Erythroblast (primary cell): ENCODE data around the gene PCDH15.

Experiments used
- DNase-seq, 2 experiments: peaks; one replicate each; lab custom pipeline; 2025; lab: John Stamatoyannopoulos, UW
- GATA1 ChIP-seq: IDR thresholded peaks from 2 replicates; pipeline ENCODE4 v1.6.1; 2011; ENCODE audit warnings: low read depth, mild to moderate bottlenecking, control low read depth, low read length, moderate library complexity
- POLR2A ChIP-seq: IDR thresholded peaks from 2 replicates; pipeline ENCODE4 v1.6.1; 2011; ENCODE audit warnings: mild to moderate bottlenecking, low read length

PCDH15 gene

DNA sequence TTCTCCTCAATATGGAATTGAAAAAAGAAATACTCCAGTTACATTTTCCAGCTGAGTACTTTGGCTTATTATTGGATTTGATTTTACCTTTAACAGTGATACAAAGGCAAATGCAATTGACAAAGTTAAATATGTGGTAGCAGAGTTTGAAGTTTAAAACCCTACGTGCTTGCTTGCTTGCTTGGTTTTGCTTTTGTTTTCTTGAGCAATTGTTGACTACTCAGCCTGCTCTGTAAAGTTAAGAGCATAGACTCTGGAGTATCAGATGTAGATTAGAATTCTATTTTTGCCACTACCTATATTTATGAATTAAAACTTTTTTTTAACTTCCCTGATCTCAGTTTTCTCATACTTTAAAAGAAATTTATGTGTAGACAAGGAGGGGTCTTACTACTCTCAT is 51.4 kb downstream of the PCDH15 start:
- DNase-seq = no peak

GRCh38 chr10:54745436-54745835 is 55.6 kb downstream of the PCDH15 start:
- no peak for DNase-seq
- no peak for TF ChIP-seq GATA1
- no peak for TF ChIP-seq POLR2A

More for the DNA sequence above, 51.4 kb downstream of the PCDH15 start:
- TF ChIP-seq POLR2A (no peak), GATA1 (no peak)

- TF ChIP-seq POLR2A (no peak), GATA1 (no peak)
These were observed 58.6 kb downstream of the PCDH15 start for GRCh38 chr10:54742416-54742815.

DNA sequence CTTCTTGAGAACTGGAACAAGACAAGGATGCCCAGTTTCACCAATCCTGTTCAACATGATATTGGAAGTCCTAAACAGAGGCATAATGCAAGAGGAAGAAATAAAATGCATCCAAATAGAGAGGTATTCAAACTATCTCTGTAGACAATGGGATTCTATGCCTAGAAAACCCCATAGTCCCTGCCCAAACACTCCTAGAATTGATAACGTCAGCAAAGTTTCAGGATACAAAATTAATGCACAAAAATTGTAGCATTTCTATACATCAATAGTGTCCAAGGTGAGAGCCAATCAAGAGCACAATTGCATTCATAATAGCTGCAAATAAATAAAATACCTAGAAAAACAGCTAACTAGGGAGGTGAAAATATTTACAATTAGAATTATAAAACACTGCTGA is 72.5 kb downstream of the PCDH15 start:
- TF ChIP-seq GATA1 (no peak), POLR2A (no peak)
- no peak for DNase-seq

More at GRCh38 chr10:54742416-54742815, 58.6 kb downstream of the PCDH15 start:
- no peak for DNase-seq

- no peak for DNase-seq
- TF ChIP-seq POLR2A (no peak), GATA1 (no peak)
These were observed 79.0 kb downstream of the PCDH15 start for GRCh38 chr10:54722075-54722474.

DNA sequence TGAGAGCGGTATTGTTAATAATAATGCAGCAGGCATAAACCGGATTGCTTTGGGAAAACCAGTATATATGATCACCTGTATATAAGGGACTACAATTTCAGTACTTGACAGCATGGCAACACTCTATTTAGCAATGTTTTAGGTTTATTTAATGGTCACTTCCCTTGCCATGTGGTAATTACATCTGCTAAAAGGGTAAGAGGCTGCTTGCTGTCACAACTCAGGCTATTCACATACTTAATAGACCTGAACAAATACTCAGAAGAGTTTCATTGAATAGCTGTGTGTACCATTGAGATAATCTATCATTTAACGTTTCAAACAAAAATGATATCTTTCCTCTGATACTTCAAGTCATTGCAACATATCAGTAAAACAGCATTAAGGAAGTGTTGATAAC is 90.1 kb downstream of the PCDH15 start:
- TF ChIP-seq POLR2A = no peak
- no peak for TF ChIP-seq GATA1
- DNase-seq = peak in 1 of 2 experiments; percentile 2

- no peak for DNase-seq
- TF ChIP-seq POLR2A = no peak
- no peak for TF ChIP-seq GATA1
These were observed 92.4 kb downstream of the PCDH15 start for GRCh38 chr10:54708591-54708990.

GRCh38 chr10:54708021-54708420 is 93.0 kb downstream of the PCDH15 start:
- no peak for DNase-seq
- TF ChIP-seq GATA1 (no peak), POLR2A (no peak)

GRCh38 chr10:54702583-54703485 is 98.2 kb downstream of the PCDH15 start:
- DNase-seq = no peak
- no peak for TF ChIP-seq GATA1
- no peak for TF ChIP-seq POLR2A

GRCh38 chr10:54691331-54691730 is 109.7 kb downstream of the PCDH15 start:
- TF ChIP-seq GATA1 (no peak), POLR2A (no peak)
- DNase-seq = no peak

GRCh38 chr10:54682554-54682953 is 118.5 kb downstream of the PCDH15 start:
- DNase-seq = no peak
- TF ChIP-seq GATA1 = no peak
- no peak for TF ChIP-seq POLR2A

GRCh38 chr10:54681136-54681535 is 119.9 kb downstream of the PCDH15 start:
- no peak for DNase-seq
- TF ChIP-seq POLR2A (no peak), GATA1 (no peak)

DNA sequence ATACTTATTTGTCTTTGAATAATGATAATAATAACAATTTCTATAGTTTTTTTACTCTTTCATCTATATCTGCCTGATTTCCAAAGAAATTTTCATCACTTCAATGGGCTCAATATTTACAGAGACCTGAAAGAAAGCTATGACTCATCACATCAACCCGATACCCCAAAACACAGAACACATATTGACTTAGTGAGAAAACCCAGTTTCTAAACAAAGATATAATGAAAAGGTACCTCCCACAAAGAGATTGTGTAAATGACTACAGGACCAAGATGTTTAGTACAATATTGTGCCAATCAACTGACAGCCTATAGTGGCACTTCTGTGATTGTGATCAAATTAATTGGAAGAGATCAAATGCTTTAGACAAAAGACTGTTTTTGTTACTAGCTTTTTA is 133.9 kb downstream of the PCDH15 start:
- TF ChIP-seq POLR2A (no peak), GATA1 (no peak)
- DNase-seq = no peak

DNA sequence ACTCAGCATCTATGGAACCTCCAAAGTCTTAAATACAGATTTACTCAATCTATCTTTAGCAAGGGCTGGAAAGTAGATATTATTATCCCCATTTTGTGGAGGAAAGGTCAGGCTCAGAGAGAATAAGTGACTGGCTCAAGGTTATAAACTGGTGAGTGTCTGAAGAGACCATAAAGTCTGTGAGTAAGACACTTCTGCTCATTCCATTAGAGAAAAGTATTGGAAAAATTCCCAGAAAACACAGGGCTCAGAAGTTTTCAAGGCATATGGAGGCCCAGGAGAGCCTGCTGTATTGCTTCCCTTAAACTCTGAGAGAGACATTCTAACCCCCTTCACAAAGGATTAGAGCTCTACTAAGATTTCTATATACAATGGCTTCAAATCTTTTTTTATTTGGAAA is 134.8 kb downstream of the PCDH15 start:
- no peak for TF ChIP-seq POLR2A
- no peak for TF ChIP-seq GATA1
- DNase-seq = no peak

- no peak for DNase-seq
- TF ChIP-seq GATA1 = no peak
- TF ChIP-seq POLR2A = no peak
These were observed 135.9 kb downstream of the PCDH15 start for GRCh38 chr10:54665095-54665494.
